Ishikawa (cell line): Measurements from ENCODE around the gene ATP9A.

Experiments
- EGR1 ChIP-seq: IDR thresholded peaks from 2 replicates; pipeline ENCODE4 v1.6.1; 2012
- FOXM1 ChIP-seq: IDR thresholded peaks from 2 replicates; pipeline ENCODE4 v1.6.1; 2012; ENCODE audit warnings: low read depth, borderline replicate concordance
- MAX ChIP-seq: IDR thresholded peaks from 2 replicates; pipeline ENCODE4 v1.6.1; 2012
- RAD21 ChIP-seq: IDR thresholded peaks from 2 replicates; pipeline ENCODE4 v1.6.1; 2012; ENCODE audit warnings: low read depth
- REST ChIP-seq: IDR thresholded peaks from 2 replicates; pipeline ENCODE4 v1.6.1; 2012; ENCODE audit warnings: low read depth, mild to moderate bottlenecking
- TAF1 ChIP-seq: IDR thresholded peaks from 2 replicates; pipeline ENCODE4 v1.6.1; 2012; ENCODE audit warnings: low read depth, mild to moderate bottlenecking
- TCF12 ChIP-seq: IDR thresholded peaks from 2 replicates; pipeline ENCODE4 v1.6.1; 2012; ENCODE audit warnings: low read depth
- USF1 ChIP-seq: IDR thresholded peaks from 2 replicates; pipeline ENCODE4 v1.6.1; 2012
- YY1 ChIP-seq: IDR thresholded peaks from 2 replicates; pipeline ENCODE4 v1.6.1; 2012; ENCODE audit warnings: low read depth

- TF ChIP-seq MAX (no peak), YY1 (no peak), USF1 (no peak), EGR1 (no peak), TCF12 (no peak), REST (no peak), RAD21 (no peak), FOXM1 (no peak), TAF1 (no peak)
Measured at GRCh38 chr20:51727872-51728271, 40.3 kb downstream of the ATP9A start.
